Cerebellar nuclear complex (tissue), 1 donor: ENCODE data around the gene PLXNB2.
"Not testable (repeated sequence)": the region's sequence is repeated elsewhere in the genome, so short reads cannot be mapped to it uniquely, and the experiment has no call there.

Source experiments
- DNase-seq, 2 experiments: peaks; one replicate each; lab custom pipeline; 2025; lab: John Stamatoyannopoulos, UW

Gene PLXNB2

DNA sequence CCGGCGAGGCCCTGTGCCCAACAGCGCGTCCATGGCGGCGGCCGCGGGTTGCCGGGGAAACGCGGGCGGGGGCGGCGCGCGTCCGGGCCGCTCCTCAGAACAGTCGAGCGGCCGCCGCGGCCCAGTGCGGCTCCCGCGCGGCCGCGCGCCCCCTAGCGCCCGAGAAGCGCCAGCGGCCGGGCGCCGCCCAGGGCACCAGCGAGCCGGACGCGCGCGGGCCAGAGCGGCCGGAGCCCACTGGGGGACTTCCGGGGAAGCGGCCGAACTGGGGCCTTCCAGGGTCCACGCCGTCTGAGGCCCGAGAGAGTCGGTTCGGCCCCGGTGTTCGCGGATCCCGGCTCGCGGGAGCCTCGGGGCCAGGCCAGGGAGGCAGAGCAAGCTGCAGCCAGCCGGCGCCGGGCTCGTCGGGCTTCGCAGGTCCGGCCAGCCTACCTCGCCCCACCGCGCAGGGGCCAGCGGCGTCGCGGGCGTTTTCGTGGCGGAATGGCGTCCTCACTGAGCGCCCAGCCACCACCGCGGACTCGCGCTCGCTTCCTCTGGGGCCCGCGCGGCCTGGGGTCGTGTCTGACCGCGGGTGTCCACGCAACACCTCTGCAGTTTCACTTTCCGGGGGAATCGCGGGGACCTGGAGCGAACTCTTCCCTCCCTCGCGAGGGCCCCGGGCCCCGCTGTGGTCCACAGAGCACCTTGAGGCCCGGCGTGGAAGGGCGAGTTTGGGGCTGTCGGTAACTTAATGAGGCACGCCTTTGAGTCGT, 19.7 kb upstream of the PLXNB2 start, which contains the start of gene DENND6B:
TSS of gene DENND6B (minus strand) at position 57 of the 755 bp plus-strand sequence. CDS start at position 33, 24 bp downstream.
- DNase-seq, result no peak

GRCh38 chr22:50326225-50326955, 18.9 kb upstream of the PLXNB2 start:
- no peak for DNase-seq

DNA sequence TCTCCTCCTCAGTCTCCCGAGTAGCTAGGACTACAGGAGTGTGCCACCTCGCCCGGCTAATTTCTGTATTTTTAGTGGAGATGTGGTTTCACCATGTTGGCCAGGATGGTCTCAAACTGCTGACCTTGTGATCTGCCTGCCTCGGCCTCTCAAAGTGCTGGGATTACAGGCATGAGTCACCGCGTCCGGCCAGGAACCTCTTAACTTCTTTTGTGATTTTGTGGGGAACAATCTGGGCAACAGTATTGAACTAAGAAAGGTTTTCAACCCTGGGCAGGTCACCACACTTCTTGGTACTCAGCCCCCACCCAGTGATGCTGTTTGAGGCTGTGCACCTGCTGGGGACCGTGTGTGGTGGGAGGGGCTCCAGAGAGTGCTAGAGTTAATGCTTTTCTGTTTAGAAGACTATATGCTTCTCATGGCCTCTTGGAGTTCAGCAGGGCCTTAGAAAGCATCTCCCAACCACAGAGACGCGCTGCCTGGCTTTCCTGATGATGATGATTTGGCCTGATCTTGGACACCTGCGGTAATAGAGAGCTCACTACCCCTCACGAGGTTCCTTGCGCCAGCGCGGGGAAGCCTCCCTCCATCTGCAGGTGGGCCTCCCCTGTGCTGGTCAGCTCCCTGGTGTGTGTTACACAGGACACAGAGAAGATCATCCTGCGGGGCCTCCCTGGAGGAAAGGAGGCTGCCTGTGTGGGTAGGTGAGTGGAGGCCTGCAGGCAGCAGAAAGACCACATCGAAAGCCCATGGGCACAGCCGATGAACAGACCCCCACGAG, 18.2 kb upstream of the PLXNB2 start:
- DNase-seq, result no peak

GRCh38 chr22:50323900-50324299, 16.5 kb upstream of the PLXNB2 start:
- DNase-seq, result no peak

- DNase-seq, result not testable (repeated sequence)
Measured at GRCh38 chr22:50322382-50323104, 15.1 kb upstream of the PLXNB2 start.

- DNase-seq, result no peak
Measured at GRCh38 chr22:50320671-50321325, 13.4 kb upstream of the PLXNB2 start.

DNA sequence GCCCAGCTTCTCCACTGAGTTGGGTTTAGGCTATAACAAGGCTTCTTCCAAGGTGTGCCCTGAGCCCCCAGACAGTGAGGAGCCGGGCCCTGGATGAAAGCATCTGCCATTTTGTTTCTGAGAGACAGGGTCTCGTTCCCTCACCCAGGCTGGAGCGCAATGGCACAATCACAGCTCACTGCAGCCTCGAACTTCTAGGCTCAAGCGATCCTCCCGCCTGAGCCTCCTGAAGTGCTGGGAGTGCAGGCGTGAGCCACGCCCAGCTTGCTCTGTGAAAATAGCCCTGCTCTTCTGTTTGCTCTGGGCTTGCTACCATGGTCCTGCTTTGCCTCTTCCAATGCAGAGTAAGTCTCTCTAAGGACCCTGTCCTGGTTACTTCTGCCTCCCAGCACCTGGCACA, 12.7 kb upstream of the PLXNB2 start:
- no peak for DNase-seq

GRCh38 chr22:50319503-50319951, 12.1 kb upstream of the PLXNB2 start:
- no peak for DNase-seq

DNA sequence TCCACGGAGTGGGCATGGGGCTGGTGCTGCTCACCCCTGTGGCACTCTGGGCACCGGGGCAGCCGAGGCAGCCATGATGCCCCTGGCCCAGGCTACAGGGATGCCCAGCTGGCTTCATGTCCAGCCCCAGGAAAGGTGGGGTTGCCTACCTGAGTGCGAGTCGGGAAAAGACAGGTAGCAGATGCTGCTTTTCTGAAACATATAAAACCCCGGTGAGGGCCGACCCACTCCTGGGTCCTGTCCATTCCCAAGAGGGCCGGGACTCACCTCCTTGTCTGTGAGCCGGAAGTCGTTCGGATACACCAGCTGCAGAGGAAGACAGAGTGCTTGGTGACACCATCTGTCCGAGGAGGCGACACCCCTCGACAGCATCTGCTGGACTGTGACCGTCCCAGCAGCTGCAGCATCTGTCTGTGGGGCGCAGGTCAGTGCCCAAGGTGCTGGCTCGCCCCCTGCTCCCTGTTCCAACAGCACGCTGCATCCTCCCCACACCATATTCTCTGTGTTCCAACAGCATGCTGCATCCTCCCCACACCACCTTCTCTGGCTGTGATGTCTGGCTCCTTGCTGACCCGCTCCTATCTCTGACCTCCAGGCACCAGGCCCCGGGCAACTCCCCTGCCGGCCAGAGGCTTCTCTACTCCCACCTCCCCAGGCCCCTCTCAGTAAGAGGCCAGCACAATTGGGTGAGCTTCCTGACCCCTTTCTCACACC, 11.4 kb upstream of the PLXNB2 start:
- no peak for DNase-seq

GRCh38 chr22:50318356-50318697, 10.9 kb upstream of the PLXNB2 start:
- no peak for DNase-seq

DNA sequence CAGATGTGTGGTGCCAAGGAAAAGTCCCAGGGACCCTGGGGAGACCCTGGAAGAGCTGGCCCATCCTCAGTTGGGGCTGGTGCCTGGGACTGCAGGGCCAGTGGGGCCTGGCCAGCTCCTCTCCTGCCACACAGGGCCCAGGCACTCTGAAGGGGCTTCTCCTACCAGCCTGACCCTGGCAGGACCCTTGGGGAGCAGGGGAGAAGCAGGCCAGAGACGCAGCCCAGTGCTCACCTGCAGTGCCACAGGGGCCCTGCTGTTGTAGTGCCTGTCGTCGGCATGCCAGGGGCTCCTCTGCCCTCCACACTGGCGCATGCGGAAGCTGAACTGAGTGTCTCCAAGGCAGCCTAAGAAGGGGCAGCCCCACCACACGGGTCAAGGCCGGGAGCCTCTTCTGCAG, 10.2 kb upstream of the PLXNB2 start:
- no peak for DNase-seq

DNA sequence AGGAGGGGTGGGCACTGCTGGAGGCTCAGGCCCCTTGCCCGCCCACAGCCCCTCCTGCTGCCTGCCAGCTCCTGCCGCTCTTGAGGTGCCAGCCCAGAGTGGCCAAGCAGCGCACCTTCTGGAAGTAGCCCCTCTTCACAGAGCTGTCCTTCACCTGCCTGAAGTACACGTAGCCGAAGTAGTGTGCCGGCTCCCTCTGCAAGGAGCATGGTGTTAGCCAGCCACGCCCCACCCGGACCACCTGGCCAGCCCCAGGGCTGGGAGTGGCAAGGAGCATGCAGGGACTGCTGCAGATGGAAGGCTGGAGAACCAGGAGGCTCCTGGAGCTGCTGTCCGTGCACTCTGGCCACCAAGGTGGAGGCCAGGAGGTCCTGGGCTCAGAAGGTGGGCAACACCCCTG, 9.7 kb upstream of the PLXNB2 start:
- DNase-seq, result no peak

DNA sequence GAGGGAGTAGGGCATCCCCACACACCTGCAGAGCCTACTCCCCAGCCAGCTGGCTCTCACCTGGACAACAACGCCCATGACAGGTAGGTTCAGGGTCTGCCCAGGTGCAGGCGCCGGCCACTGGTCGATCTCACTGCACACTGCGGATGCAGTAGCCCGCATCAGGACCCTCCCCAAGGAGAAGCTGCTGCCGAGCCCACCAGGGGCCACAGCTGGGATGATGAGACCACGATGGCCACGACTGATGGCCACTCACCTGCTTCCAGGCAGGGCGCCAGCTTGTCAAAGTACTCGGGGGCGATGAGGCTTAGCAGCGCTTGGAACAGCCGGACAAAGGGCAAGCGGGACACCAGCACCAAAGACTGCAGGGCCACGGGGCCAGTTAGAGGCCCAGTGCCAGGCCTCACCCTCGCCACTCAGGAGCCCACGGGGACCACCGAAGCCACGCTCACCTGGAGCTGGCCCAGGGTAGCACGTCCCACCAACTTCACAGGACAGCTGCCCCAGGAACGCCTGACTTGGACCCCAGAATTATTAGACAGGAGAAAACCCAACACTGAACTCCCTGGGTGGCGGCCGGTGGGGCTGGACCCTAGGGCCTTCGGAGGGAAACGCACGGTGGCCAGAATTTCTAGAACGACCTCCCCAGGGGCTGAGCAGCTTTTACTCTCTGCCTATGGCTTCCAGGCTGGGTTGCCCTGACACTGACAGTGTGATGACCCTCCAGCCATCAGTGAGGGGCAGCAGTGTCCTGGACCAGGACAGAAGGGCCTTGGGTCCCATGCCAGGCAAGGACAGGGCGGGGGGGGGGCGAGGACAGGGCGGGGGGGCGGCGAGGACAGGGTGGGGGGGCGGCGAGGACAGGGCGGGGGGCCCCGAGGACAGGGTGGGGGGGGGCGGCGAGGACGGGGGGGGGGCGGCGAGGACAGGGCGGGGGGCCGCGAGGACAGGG, 8.9 kb upstream of the PLXNB2 start:
- DNase-seq, result no peak

DNA sequence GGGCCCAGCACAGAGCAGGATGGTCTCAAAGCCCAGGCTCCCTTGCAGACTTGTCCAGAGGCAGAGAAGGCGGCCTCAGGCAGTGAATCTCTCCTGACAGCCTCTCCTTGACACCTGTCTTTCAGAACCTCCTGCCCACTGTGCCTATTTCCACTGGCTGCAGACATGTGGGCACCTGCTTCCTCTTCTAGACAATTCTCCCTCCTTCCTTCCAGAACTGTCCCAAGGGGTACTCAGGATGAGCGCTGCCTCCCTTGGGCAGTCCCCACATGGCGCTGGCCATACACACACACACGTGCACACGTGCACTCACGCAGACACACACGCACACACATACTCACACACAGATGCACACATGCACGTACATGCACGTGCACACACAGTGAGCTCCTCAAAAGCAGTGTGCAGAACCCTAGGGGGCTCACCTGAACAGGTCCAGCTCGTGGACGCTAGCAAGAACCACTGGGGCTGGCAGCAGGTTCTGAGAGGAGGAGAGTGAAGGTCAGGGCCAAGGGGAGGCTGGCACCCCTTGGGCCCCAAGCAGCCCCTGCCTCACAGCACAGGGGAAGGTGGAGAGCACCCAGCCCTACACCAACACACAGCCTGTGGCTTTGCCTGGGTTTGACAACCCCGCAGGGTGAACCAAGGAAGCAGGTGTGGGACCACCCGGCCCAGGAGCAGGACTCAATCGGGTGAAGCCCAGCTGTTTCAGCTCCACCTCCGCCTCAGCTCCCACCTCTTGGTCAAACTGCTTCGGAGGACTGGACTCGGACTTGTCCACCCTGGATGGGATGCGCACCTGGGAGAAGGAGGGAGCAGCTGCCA, 8.1 kb upstream of the PLXNB2 start:
- DNase-seq, result no peak

- no peak for DNase-seq
Measured at GRCh38 chr22:50314455-50315288, 7.2 kb upstream of the PLXNB2 start.

GRCh38 chr22:50314081-50314454, 6.6 kb upstream of the PLXNB2 start:
- no peak for DNase-seq

GRCh38 chr22:50313600-50313999, 6.2 kb upstream of the PLXNB2 start:
- DNase-seq, result no peak

DNA sequence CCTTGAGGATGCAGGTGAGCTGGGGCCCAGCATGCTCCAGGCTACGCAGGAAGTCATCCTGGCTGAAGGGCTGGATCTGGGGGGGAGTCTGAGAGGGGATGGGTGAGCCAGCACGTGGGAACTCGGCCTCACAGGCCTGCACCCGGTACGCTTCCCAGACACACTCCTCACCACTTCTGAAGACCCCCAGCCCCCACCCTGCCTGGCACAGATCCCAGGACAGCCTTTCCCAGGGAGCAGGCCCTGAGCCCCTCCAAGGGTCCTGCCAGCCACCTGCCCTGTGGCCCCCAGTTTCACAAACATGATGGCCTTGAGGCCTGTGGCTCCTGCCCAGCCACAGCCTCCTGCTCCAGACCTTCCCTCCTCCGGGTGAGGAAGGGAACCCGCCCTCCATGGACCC, 5.6 kb upstream of the PLXNB2 start:
- no peak for DNase-seq
